Measurements from ENCODE around the gene ZBTB7C. TPM values are rescaled to one million over a fixed set of nuclear protein-coding genes. Genes with fewer than 3 reads are reported as not detected.

Gene ZBTB7C
- total RNA-seq, 1 donor from 2014 or later = under 0.01 TPM

DNA sequence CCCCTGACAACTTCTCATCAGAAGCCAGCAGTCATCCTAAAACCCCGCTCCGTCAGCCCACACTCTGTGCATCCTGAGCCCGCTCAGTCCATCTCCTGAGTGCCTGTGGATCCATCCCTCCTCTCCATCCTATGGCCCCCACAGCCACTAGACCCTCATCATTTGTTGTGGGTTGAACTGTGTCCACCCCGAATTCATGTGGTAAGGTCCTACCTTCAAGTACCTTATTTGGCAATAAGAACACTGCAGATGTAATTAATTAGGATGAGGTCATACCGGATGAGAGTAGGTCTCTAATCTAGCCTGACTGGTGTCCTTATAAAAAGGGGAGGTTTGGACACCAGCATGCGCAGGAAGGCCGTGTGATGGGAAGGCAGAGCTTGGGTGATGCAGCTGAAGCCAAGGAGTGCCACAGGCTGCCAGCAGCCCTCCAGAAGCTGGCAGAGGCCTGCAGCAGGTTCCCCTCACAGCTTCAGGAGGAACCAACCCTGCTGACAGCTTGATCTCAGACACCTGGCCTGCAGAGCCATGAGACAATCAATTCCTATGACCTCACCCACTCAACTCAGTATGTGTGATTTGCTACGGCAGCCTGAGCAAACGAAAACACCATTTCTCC, 192.4 kb downstream of the ZBTB7C start:
- FAIRE-seq (peak; percentile 95), DNase-seq (ENCODE audit: low read depth) (no peak)
- Histone ChIP-seq H3K36me3 (ENCODE audit: control insufficient read depth, insufficient read depth, low read length) (no peaks in the 10 kb centered on the region), H3K4me3 (ENCODE audit: low read depth, low read length) (no peak overlapping the region), H3K27me3 (ENCODE audit: control insufficient read depth, insufficient read depth, low read length) (no peaks in the 10 kb centered on the region)
- TF ChIP-seq, protein P1, sequence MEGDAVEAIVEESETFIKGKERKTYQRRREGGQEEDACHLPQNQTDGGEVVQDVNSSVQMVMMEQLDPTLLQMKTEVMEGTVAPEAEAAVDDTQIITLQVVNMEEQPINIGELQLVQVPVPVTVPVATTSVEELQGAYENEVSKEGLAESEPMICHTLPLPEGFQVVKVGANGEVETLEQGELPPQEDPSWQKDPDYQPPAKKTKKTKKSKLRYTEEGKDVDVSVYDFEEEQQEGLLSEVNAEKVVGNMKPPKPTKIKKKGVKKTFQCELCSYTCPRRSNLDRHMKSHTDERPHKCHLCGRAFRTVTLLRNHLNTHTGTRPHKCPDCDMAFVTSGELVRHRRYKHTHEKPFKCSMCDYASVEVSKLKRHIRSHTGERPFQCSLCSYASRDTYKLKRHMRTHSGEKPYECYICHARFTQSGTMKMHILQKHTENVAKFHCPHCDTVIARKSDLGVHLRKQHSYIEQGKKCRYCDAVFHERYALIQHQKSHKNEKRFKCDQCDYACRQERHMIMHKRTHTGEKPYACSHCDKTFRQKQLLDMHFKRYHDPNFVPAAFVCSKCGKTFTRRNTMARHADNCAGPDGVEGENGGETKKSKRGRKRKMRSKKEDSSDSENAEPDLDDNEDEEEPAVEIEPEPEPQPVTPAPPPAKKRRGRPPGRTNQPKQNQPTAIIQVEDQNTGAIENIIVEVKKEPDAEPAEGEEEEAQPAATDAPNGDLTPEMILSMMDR (IDR thresholded peaks at IDR 0.05; ENCODE audit: insufficient read depth, low read length, severe bottlenecking) = no peak

DNA sequence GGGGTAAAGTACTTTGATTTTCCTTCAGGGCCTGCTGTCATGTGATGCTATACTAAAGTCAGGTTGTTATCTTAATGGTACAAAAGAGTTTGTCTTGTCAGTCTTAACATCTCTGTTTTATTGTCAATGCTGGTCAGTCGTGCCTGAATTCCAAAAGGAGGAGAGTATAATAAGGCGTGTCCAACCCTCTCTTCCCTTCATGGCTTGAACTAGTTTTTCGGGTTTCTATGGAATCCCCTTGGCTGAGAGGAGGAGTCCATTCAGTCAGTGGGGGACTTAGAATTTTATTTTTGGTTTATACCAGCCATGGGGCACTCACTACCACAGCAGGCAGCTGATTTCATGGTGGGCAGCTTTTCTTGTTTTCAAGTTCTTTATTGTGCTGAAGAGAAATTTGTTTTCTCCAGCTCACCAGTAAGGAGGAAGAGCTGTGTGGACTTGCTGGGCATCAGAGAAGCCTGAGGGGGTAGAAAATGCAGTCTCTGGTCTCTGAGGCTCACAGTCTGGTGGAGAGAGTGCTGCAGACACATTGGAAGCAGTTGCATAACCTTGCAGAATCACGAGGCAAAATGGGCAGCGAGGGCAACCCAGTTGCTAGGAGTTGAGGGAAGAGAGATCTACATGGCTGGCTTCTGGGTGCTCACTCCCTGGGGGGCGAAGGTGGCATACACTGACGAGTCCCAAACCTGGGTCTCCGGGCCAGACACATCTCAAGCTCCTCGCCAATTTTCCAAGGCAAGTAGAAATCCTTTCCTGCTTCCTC, 193.1 kb downstream of the ZBTB7C start:
- Histone ChIP-seq H3K4me3 (ENCODE audit: low read depth, low read length) (no peak overlapping the region), H3K36me3 (ENCODE audit: control insufficient read depth, insufficient read depth, low read length) (no peaks in the 10 kb centered on the region), H3K27me3 (ENCODE audit: control insufficient read depth, insufficient read depth, low read length) (no peaks in the 10 kb centered on the region)
- TF ChIP-seq, protein P1 (IDR thresholded peaks at IDR 0.05; ENCODE audit: insufficient read depth, low read length, severe bottlenecking) = no peak
- peak; percentile 29 for DNase-seq (ENCODE audit: low read depth)
- FAIRE-seq = no peak

DNA sequence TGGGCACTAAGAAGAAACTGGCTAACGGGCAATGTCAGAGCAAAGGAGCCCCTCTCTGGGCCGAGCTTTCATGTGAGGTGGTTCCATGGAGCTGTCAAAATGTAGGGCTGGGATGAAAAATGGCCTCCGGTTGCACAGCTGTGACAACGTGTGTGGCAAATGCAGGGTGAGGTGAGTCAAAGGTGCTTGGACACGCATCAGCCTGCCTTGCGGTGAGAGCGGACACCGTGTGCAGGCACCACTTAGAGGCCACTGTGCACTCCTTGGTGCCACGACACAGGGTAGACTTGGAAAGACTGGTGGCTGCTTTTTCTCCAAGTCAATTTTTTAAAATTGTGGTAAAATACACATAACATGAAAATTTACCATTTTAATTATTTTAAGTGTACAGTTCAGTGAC, 195.4 kb downstream of the ZBTB7C start:
- Histone ChIP-seq H3K27me3 (ENCODE audit: control insufficient read depth, insufficient read depth, low read length) (no peaks in the 10 kb centered on the region), H3K36me3 (ENCODE audit: control insufficient read depth, insufficient read depth, low read length) (no peaks in the 10 kb centered on the region), H3K4me3 (ENCODE audit: low read depth, low read length) (no peak overlapping the region)
- DNase-seq (ENCODE audit: low read depth) (no peak), FAIRE-seq (no peak)
- TF ChIP-seq, protein P1 (IDR thresholded peaks at IDR 0.05; ENCODE audit: insufficient read depth, low read length, severe bottlenecking) = no peak

DNA sequence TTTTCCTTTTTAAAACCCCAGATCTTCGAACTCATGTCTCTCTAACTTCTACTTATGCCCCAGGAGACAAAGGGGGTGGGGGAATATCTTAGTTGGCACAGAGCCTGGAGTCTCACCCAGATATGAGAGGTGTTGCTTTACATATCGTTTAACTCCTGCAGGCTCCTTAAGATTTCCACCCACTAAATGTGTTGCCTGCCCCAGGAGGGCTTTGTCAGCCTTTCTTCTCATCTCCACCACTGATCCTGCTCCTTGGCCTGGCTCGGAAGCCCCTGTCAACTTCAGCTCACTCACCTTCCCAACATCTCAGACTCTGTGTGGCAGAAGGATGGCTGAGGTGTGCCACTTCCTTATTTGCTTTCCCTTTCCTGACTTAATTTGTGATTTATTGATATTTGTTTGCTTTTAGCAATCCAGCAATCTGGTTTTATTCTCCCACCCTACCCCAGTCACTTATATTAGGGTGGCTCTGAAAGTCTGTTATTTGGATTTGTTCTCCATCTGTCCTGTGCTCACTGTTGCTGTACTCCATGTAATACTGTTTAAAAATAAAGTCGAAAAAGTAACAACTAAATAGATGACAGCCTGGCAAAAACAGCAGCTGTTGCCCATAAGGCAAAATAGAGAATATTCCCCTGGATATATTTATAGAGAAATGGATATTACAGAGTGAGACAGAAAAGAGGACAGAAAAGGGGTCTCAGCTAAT, 200.6 kb downstream of the ZBTB7C start:
- DNase-seq (ENCODE audit: low read depth) = no peak

DNA sequence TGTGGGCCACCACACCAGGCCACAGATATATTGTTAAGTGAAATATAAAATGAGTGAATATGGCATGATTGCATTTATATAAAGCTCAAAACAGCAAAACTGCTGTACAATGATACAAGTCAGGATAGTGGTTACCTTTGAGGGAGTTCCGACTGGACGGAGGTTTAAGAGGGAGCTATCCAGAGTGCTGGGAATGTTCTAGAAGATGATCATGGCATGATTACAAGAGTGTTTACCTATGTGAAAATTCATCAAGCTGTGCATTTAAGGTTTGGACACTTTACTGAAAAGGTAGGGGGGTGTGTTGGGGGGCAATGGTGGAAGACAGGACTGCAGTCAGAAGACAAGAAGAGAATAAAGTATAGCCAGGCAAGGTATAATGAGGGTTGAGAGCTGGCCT, 201.4 kb downstream of the ZBTB7C start:
- H3K27me3 ChIP-seq (ENCODE audit: control insufficient read depth, insufficient read depth, low read length) = no peaks in the 10 kb centered on the region
- H3K36me3 ChIP-seq (ENCODE audit: control insufficient read depth, insufficient read depth, low read length) = no peaks in the 10 kb centered on the region
- no peak overlapping the region for H3K4me3 ChIP-seq (ENCODE audit: low read depth, low read length)
- FAIRE-seq (no peak), DNase-seq (ENCODE audit: low read depth) (no peak)
- TF ChIP-seq, protein P1 (IDR thresholded peaks at IDR 0.05; ENCODE audit: insufficient read depth, low read length, severe bottlenecking) = no peak

More for the DNA sequence above, 200.6 kb downstream of the ZBTB7C start:
- no peaks in the 10 kb centered on the region for H3K36me3 ChIP-seq (ENCODE audit: control insufficient read depth, insufficient read depth, low read length)
- TF ChIP-seq, protein P1 (IDR thresholded peaks at IDR 0.05; ENCODE audit: insufficient read depth, low read length, severe bottlenecking) = no peak
- no peak for FAIRE-seq
- H3K27me3 ChIP-seq (ENCODE audit: control insufficient read depth, insufficient read depth, low read length) = no peaks in the 10 kb centered on the region
- no peak overlapping the region for H3K4me3 ChIP-seq (ENCODE audit: low read depth, low read length)

All from bronchial epithelial cell (primary cell).